ENCODE data around the gene PSTPIP1. TPM values are rescaled to one million over a fixed set of nuclear protein-coding genes. Genes with fewer than 3 reads are reported as not detected.
"Not testable (repeated sequence)": the region's sequence is repeated elsewhere in the genome, so short reads cannot be mapped to it uniquely, and the experiment has no call there.

PSTPIP1 gene
- total RNA-seq (2014; rRNA removed; shearing (Covaris generic)) = not detected in 2 replicates
- polyA plus RNA-seq (2015; cell fraction: cytosol; rRNA removed) = 0.36 TPM in 1 of 2 replicates, not detected in the other
- polyA plus RNA-seq (2015; cell fraction: nucleus; rRNA removed) = not detected in 2 replicates

DNA sequence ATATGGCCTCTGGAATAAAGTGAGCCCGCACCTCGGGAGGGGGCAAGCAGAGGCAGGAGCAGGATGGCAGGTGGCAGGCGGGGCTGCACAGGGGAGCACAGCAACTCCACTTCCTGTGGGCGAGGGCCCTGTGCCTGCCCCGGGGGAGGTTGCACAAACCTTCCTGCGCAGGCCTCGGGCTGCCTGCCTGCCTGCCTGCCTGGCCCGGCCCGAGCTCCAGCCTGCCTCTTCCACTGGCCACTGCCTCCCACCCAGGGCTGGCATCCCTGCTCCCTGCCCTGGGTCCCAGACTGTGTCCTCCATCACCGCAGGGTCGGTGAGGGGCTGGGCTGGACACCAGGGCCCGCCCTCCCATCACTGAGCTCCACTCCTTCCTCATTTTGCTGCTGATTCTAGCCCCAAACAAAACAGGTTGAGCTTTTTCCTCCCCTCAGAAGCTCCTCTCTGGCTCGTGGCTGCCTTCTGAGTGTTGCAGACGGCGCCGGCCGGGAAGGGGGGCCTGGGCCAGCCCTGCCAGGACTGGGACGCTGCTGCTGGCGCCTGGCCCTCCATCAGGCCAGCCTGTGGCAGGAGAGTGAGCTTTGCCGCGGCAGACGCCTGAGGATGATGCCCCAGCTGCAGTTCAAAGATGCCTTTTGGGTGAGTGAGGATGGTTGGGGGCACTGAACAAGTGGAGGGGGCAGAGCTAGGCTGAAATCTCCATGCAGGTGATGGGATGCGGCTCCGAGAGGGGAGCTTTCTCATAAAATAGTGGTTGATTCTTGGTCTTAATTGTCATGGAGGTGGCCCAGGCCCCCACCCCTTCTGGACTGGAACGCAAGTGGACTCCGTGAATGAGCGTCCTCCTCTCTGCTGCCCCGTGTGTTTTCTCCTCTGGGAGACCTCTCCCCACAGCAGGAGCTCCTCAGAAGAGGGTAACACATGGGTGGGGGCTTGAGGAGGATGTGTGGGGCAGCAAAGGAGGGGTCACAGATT, at the start of gene PSTPIP1:
Gene PSTPIP1 (plus strand): TSS at position 156 of the 975 bp plus-strand sequence. CDS start 448 bp downstream, at position 604.
- in situ Hi-C loops (cut with HindIII; ENCODE audit: low pct_unique_long_range_greater_than_20kb, low sequenced_read_pairs) = no loop called here
- DNase-seq (ENCODE audit: low read depth, low spot score) = no peak

DNA sequence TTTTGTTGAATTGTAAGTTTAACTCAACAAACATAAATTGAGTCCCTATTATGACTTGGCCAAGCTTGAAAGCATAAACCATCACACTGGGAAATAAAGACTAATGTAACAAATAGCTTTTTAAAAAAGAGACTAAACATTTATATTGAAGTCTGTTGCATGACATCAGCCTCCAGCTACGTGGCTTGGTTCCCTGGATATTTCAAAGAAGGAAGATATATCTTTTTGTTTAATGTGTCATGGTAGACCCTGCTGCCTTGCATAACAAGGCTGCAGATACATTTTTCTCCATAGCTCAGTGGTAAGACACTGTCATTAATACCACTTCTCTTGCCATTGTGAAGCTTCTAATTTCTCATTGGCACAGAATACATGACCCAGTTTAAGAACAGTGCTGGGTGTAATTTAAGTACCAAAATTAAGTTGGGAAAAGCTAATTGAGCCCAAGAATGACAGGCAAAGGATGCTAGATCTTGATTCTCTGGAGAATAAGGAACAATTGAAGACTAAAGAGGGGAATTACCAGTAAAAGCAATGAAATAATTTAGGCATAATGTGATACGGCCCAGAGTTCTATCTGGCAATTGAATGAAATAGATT, 49.3 kb upstream of the PSTPIP1 start:
- in situ Hi-C loops (cut with HindIII; ENCODE audit: low pct_unique_long_range_greater_than_20kb, low sequenced_read_pairs) = no loop called here

DNA sequence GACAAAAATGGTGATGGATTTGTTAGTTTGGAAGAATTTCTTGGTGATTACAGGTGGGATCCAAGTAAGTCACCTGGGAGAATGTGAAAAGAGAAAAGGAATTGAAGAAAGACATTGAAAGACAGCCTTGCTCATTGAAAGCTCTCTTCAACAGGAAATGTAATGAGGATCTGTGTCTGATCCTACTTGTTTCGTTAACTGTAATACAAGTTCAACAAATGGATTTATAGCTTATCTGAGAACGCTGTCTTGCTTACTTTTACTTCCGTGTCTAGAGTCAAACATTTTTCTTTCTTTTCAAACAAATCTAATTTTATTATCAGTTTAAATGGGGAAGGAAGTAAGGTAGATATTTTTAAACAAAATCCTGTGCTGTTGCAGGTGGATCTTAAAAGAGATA, 47.5 kb upstream of the PSTPIP1 start:
- in situ Hi-C loops (cut with HindIII; ENCODE audit: low pct_unique_long_range_greater_than_20kb, low sequenced_read_pairs) = no loop called here
- no peak for DNase-seq (ENCODE audit: low read depth, low spot score)

More for the DNA sequence above, 49.3 kb upstream of the PSTPIP1 start:
- no peak for DNase-seq (ENCODE audit: low read depth, low spot score)

DNA sequence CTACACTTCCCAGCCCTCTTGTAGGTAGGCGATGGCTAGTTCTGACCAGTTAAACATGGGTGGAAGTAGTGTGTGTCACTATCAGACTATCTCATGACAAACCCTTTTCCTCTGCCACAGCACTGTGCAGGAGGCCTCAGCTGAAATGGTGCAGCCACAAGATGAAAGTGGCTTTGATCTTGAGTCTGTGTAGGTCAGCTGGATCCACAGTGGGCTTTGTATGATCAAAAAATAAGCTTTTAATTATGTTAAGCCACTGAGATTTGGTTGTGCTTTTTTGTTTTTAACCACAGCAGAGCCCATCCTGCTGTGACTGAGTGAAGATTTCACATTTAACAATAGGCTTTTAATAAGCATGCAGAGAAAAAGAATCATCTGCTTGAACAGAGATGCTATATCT, 43.7 kb upstream of the PSTPIP1 start:
- peak; percentile 63 for DNase-seq (ENCODE audit: low read depth, low spot score)

DNA sequence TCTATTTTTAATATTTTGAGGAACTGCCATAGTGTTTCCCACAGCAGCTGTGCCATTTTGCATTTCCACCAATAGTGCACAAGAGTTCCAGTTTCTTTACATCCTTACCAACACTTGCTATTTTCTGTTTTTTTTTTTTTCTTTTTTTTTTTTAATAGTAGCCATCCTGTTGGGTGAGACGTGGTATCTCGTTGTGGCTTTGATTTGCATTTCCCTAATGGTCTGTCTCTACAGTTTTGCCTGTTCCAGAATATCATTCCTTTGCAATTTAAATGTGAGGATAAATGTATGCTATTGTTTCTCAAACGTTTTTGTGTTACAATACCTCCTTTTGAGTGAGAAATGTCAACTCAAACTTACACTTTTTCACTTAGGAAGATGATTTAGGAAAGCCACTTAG, 41.0 kb upstream of the PSTPIP1 start:
- peak; percentile 70 for DNase-seq (ENCODE audit: low read depth, low spot score)
- in situ Hi-C loops (cut with HindIII; ENCODE audit: low pct_unique_long_range_greater_than_20kb, low sequenced_read_pairs) = no loop called here

More for the DNA sequence above, 43.7 kb upstream of the PSTPIP1 start:
- in situ Hi-C loops (cut with HindIII; ENCODE audit: low pct_unique_long_range_greater_than_20kb, low sequenced_read_pairs) = no loop called here

DNA sequence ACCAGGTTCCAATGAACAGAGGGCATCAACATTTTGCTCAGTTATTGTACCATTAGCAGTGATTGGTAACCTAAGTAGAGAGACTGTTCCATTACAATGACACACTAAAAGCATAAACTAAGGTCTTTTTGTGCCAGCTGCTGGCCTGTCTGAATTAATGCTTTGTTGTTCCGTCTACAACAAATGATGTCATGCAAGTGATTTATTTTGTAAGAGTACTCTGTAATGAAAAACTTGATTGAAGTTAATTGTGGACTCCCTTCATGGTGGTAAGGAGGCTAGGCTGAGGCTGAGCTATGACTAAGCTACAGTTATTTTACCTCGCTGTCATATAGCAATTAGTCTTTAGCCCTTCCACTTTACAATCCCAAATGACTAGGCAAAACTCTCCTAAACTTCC, 40.2 kb upstream of the PSTPIP1 start:
- DNase-seq (ENCODE audit: low read depth, low spot score) = peak; percentile 91
- in situ Hi-C loops (cut with HindIII; ENCODE audit: low pct_unique_long_range_greater_than_20kb, low sequenced_read_pairs) = no loop called here

DNA sequence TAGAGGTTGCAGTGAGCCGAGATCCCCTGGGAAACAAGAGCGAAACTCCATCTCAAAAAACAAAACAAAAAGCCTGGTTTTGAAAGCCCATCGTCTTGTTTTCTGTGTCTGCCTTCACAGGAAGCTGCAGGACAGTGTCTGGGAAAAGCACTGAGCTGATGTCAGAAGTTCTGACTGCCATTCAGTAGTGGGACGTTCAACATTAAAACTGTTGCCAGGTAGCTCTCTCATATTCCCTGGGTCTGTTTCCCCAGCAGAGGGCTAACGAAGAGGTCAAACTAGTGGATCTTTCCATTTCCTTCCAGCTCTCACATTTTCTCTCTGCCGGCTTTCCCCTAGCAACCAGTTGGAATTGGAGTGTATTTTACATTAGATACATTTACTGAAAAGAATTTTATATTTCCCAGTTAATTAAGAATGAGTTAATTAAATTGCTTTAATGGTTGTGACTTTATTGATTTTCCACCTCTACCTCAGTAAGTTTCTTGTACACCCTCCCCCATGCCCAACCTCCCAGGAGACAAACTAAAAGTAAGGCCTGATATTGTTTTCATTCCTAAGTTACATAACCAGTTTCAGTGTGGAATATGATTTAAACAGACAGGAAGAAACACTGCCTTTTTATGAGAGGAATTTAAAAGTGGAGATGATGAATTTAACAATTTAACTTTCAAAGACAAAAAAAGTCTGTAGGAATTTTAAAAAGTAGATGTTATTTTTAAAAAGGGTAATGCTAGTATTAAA, 33.5 kb upstream of the PSTPIP1 start:
- peak; percentile 33 for DNase-seq (ENCODE audit: low read depth, low spot score)
- in situ Hi-C loops (cut with HindIII; ENCODE audit: low pct_unique_long_range_greater_than_20kb, low sequenced_read_pairs) = no loop called here

DNA sequence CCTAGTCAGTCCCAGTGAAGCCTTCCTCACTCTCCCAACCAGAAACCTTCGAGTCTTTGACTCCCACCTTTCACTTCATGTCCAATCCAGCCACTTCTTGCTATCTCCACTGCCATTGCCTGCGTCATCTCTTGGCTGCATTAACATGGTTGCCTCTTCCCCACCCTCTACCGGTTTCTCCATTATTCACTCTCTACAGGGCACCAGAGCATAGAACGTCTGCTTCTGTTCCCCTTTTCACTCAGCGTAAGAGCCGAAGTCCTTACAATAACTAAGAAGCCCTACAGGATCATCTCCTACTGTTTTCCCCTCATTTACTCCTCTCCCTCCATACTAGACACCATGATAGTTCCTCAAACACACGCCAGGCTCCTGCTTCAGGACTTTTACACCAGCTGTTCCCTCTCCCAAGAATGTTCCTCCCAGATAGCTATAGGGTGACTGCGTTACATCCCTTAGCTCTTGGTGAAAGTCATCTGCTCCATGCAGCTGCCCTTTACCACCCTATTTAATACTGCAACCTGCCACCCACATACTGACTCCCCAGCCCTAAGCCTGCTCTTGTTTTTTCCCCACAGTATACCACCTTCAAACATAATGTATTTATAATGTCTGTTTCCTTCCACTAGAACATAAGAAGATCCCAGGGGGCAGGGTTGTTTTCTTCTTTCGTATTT, 32.5 kb upstream of the PSTPIP1 start:
- no peak for DNase-seq (ENCODE audit: low read depth, low spot score)
- in situ Hi-C loops (cut with HindIII; ENCODE audit: low pct_unique_long_range_greater_than_20kb, low sequenced_read_pairs) = no loop called here

DNA sequence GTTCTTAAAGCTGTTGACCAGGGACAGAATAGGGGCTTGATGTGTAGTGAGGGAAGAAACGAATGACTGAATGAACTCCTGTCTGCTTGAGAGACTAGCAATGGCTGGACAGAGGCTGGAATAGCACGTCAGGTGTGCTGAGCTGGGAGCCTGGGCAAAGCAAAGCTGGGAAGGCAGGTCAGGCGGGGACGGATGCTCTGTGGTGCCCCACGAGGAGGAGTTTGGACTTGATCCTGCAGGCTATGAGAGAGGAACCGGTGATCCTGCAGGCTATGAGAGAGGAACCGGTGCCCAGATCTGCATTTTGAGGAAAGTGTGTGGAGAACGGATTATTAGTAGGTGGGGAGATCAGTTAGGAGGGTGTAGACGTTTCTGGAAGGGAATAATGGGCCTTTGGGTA, 31.3 kb upstream of the PSTPIP1 start:
- no peak for DNase-seq (ENCODE audit: low read depth, low spot score)
- in situ Hi-C loops (cut with HindIII; ENCODE audit: low pct_unique_long_range_greater_than_20kb, low sequenced_read_pairs) = no loop called here

DNA sequence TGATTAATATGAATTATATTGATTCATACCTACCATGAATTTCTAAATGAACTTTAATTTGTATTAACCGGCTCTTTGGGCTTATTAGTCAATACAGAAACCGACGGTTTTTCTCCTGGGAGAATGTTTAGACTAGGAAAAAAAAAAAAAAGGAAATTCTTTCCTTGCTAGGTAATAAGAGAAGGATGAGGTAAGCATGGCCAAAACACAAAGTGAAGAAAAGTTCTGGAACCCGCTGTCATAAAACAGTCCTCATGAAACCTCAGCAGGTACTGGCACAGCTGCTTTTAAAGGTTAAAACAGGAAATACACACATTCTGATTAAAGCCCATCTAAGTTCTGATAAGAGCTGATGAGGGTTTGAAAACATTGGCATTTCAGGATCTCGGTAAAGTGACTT, 30.8 kb upstream of the PSTPIP1 start:
- no peak for DNase-seq (ENCODE audit: low read depth, low spot score)

DNA sequence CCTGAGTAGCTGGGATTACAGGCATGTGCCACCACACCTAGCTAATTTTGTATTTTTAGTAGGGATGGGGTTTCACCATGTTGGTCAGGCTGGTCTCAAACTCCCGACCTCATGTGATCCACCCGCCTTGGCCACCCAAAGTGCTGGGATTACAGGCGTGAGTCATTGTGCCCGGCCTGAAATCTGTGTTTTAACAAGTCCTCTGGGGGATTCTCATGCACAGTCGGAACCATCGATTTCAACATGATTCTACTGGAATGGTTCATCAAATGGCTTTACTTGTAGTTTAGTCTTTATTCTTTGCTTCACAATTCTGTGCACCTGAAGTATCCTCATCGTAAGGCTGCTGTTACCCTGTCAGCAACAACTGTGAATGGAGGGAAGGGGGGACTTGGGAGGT, 28.9 kb upstream of the PSTPIP1 start:
- in situ Hi-C loops (cut with HindIII; ENCODE audit: low pct_unique_long_range_greater_than_20kb, low sequenced_read_pairs); DNase-seq (ENCODE audit: low read depth, low spot score): not testable (repeated sequence)

More for the DNA sequence above, 30.8 kb upstream of the PSTPIP1 start:
- in situ Hi-C loops (cut with HindIII; ENCODE audit: low pct_unique_long_range_greater_than_20kb, low sequenced_read_pairs) = no loop called here

DNA sequence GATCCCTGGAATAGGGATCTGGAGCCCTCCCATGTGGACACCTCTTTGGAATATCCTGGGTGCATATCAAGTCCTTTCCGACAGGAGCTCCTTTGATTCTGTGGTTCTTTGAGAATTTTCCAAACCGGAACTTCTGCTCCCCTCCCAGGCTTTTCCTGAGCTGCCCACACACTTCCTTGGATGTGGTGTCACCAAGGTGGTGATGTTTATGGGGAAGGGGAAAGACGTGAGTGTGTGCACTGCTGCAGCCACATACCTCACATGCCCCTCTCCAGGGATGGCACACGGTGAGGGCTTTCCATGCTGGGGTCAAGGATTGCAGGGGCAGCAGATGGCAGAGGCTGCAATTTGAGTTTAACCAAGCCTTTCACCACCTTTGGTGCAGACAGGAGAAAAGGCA, 27.9 kb upstream of the PSTPIP1 start:
- in situ Hi-C loops (cut with HindIII; ENCODE audit: low pct_unique_long_range_greater_than_20kb, low sequenced_read_pairs) = no loop called here
- no peak for DNase-seq (ENCODE audit: low read depth, low spot score)

DNA sequence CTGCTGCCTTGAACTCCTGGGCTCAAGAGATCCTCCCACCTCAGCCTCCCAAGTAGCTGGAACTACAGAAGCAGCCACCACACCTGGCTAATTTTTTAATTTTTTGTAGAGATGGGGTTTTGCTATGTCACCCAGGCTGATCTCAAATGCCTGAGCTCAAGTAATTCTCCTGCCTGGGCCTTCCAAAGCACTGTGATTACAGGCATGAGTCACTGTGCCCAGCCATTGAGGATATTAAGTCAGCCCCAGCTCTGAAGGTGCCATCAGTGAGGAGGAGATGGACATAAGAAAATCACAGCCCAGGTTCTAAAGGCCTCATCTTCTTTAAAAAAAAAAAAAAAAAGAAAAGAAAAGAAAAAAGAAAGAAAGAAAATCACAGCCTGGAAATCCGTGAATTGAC, 26.6 kb upstream of the PSTPIP1 start:
- DNase-seq (ENCODE audit: low read depth, low spot score) = no peak
- in situ Hi-C loops (cut with HindIII; ENCODE audit: low pct_unique_long_range_greater_than_20kb, low sequenced_read_pairs) = no loop called here

DNA sequence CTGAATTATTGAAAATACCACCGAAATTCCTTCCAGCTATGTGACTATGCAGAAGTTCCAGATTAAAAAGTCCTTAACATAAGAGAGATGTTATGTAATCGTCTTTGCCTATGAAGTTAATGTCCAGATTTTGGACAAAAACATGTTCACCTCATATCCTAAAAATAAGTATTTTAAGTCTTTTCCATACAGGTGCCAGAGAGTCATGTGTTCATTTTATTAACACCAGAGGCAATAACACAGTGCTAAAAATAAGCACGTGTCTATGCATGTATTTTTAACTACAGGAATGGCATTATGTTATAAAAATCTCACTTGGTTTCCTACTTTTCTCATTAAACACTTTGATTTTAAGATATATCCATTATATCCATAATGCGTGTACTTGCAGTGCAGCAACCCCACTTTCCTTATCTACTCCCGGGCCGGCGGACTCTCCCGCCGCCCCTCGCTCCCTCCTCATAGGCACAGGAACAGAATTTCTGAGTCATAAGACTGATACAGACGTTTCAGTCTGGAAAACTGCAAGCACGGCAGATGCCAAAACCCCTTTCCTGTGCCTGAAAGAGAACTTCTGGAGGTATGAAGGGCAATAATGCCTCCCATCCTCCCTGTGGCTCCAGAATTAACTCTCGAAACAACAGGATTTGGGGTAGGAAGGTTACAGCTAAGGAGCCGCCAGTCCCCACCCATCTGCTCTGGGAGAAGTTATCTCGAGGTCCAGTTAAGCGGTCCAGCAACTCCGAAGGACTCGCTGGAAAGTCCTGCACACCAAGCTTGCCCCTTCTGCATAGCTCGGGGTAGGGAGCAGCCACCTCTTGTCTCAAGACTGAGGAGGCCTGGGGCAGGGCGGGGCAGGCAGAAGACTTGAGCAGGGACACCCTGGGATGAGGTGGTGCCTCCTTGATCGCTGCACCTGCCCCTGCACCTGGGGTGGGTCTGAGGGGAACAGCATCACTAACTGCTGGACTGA, 22.3 kb upstream of the PSTPIP1 start:
- in situ Hi-C loops (cut with HindIII; ENCODE audit: low pct_unique_long_range_greater_than_20kb, low sequenced_read_pairs) = no loop called here
- no peak for DNase-seq (ENCODE audit: low read depth, low spot score)

DNA sequence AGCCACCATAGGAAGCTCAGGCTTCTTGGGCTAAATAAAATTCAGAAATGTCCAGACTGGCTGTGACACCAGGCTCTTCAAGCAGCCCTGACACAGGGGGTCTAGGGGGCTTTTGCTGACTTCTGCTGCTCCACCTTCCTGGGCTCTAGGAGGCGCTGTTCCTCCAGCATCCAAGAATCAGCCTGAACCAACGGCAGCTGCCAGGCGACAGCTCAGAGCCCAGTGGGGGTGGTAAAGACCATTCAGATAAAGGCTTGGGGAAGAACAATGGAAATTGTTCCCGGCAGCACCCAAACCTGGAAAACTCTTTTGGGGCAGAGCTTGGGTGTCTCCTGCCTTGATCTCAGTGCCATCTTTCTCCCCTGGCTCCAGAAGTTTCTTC, 21.6 kb upstream of the PSTPIP1 start:
- in situ Hi-C loops (cut with HindIII; ENCODE audit: low pct_unique_long_range_greater_than_20kb, low sequenced_read_pairs) = no loop called here
- DNase-seq (ENCODE audit: low read depth, low spot score) = peak; percentile 68

DNA sequence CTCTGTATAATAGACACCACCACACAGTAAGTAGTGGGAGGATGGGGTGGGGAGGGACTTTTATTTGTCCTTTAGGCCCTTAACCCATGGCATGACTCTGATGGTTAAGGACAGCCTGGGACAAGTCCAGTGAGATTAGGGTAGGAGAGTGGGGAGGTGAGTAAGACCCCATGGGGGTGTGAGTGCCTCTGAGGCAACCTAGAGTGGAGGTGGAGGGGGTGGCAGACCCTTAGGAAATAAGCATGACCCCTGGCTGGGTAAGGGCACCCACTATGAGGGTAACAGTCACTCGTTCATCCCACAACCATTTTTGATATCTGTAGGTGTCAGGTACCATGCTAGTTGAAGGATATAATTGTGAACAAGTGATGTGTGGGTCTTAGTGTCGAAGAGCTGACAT, 21.0 kb upstream of the PSTPIP1 start:
- DNase-seq (ENCODE audit: low read depth, low spot score) = no peak
- in situ Hi-C loops (cut with HindIII; ENCODE audit: low pct_unique_long_range_greater_than_20kb, low sequenced_read_pairs) = no loop called here

Measured in SK-MEL-5 (cell line).